WI38 (cell line): ENCODE results near the gene BIRC7.

Source experiments
- H3K4me3 ChIP-seq: 2 replicates; pipeline ENCODE4 v1.5.1; 2011; ENCODE audit warnings: low read depth, mild to moderate bottlenecking, control low read depth, low read length
- CTCF ChIP-seq: IDR thresholded peaks from 2 replicates; pipeline ENCODE4 v1.5.1; 2012; ENCODE audit warnings: low read depth, mild to moderate bottlenecking, control low read depth, low read length

Gene BIRC7

DNA sequence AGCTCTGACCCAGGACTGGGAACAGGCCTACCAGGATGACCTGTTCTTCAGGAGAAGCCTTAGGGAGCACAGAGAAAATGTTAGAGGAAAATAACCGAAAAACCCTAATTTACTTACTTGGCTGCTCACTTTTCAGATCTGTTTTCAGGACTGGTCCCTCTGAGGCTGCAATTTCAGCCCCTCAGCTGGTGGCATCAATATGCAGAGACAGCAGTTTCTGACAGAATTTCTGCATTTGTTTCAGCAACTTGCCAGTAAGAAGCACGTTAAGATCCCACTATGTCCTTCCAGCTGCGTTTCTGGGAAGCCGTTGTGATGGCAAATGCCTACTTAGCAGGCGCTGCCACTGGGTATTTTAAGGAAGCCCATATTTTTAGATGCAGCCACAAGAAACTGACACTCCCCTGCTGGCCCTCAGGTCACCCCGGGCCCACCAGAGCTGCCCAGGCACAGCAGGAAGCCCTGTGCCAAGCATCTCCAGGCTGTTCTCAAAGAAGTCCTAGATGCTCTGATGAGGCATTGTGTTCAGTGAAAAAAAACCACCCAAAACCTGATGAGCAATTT, 27.3 kb upstream of the BIRC7 start:
- H3K4me3 ChIP-seq = no peak overlapping the region
- no peak for TF ChIP-seq CTCF

DNA sequence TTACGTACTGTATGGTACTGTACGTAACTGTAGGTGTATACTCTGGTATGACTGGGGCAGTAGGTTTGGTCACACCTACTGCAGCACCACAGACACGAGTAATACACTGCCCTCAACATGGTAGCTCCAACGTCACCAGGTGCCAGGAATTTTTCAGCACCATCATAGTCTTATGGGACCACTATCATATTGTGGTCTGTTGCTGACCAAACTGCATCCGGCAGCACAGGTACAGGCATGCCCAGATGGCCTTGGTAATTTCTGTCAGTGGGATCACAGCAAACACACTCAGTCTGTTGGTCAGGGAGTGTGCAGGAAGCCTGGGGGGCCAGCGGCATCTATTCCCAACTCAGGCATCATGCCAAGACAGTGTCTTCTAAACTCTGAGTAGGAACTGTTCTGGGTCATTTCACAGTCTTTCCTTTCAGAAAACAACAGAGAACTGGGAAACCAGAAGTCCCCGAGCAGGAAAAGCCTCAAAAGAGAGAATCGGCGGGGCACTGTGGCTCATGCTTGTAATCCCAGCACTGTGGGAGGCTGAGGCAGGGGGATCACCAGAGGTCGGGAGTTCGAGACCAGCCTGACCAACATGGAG, 25.6 kb upstream of the BIRC7 start:
- TF ChIP-seq CTCF = no peak
- H3K4me3 ChIP-seq = no peak overlapping the region

GRCh38 chr20:63212393-63212730, 23.3 kb upstream of the BIRC7 start:
- no peak for TF ChIP-seq CTCF
- no peak overlapping the region for H3K4me3 ChIP-seq

DNA sequence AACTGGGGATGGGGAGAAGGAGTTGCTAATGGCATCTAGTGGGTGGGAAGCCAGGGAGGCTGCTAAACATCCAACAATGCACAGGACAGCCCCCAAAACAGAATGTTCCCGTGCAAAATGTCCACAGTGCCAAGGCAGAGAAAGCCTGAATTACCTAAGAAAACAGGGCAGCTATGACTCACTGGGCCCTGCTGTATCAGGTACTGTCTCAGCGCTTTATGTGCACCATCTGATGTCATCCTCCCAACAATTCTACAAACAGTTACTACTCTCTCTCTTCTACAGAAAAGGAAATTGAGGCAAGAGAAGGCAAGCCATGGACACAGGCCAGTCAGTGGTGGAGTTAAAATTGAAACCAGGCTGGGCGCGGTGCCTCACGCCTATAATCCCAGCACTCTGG, 22.9 kb upstream of the BIRC7 start:
- no peak overlapping the region for H3K4me3 ChIP-seq

GRCh38 chr20:63214514-63214913, 21.2 kb upstream of the BIRC7 start:
- H3K4me3 ChIP-seq = peak overlapping the region; percentile 88
- no peak for TF ChIP-seq CTCF

More for the DNA sequence above, 22.9 kb upstream of the BIRC7 start:
- TF ChIP-seq CTCF = no peak

GRCh38 chr20:63215101-63216040, 20.3 kb upstream of the BIRC7 start:
- TF ChIP-seq CTCF = peak; percentile 70
- H3K4me3 ChIP-seq = peak overlapping the region; percentile 88
